ENCODE results near the gene FBN1.

GRCh38 chr15:48644467-48644826 is 1.1 kb downstream of the FBN1 start:
- no peak for TF ChIP-seq CTCF (conservative IDR thresholded peaks at IDR 0.05 in 1 of 2, IDR thresholded peaks at IDR 0.05 in 1 of 2; ENCODE audit: extremely low read depth in 1 of 2, insufficient read depth in 1 of 2, low read depth in 1 of 2, low read length in 2 of 2)
- no peak for TF ChIP-seq EZH2 (IDR thresholded peaks at IDR 0.05; ENCODE audit: borderline replicate concordance, low read length)

Measured in mammary epithelial cell (primary cell).